SW 1271 (cell line): Measurements from ENCODE around the gene ITPRIPL1.

Source experiments
- DNase-seq, 2 experiments: peaks; one replicate each; lab custom pipeline; 2025; lab: John Stamatoyannopoulos, UW

ITPRIPL1 gene

GRCh38 chr2:96359310-96359709 lies 34.2 kb downstream of the ITPRIPL1 start:
- no peak for DNase-seq

GRCh38 chr2:96359866-96360265 lies 34.7 kb downstream of the ITPRIPL1 start:
- no peak for DNase-seq

GRCh38 chr2:96361751-96362150 lies 36.6 kb downstream of the ITPRIPL1 start:
- no peak for DNase-seq

GRCh38 chr2:96369186-96369585 lies 44.1 kb downstream of the ITPRIPL1 start:
- DNase-seq = no peak

- no peak for DNase-seq
Measured at GRCh38 chr2:96374211-96374951, 49.3 kb downstream of the ITPRIPL1 start.
